ENCODE results near the gene SYTL1.

SYTL1 gene

DNA sequence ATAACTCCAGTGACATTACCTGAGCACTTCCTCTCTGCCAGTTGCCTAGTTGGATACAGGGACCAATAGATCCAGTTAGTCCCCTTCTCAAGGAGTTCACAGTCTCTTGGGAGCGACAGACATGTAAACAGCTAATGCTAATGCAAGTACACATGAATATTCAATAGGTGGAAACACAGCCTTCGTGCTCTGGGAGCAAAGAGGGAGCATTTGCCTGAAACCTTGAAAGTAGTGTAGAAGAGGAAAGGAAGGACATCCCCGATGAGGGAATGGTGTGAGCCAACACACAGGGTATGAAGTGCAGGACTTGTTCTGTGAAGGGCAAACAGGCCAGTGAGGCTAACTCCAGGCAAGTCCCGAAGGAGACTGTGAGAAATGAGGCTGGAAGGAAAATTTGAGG is 23.7 kb upstream of the SYTL1 start:
- TF ChIP-seq, protein P1, sequence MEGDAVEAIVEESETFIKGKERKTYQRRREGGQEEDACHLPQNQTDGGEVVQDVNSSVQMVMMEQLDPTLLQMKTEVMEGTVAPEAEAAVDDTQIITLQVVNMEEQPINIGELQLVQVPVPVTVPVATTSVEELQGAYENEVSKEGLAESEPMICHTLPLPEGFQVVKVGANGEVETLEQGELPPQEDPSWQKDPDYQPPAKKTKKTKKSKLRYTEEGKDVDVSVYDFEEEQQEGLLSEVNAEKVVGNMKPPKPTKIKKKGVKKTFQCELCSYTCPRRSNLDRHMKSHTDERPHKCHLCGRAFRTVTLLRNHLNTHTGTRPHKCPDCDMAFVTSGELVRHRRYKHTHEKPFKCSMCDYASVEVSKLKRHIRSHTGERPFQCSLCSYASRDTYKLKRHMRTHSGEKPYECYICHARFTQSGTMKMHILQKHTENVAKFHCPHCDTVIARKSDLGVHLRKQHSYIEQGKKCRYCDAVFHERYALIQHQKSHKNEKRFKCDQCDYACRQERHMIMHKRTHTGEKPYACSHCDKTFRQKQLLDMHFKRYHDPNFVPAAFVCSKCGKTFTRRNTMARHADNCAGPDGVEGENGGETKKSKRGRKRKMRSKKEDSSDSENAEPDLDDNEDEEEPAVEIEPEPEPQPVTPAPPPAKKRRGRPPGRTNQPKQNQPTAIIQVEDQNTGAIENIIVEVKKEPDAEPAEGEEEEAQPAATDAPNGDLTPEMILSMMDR (IDR thresholded peaks at IDR 0.05; ENCODE audit: borderline replicate concordance, control extremely low read depth, extremely low read depth, insufficient read depth, missing control alignments) = no peak

DNA sequence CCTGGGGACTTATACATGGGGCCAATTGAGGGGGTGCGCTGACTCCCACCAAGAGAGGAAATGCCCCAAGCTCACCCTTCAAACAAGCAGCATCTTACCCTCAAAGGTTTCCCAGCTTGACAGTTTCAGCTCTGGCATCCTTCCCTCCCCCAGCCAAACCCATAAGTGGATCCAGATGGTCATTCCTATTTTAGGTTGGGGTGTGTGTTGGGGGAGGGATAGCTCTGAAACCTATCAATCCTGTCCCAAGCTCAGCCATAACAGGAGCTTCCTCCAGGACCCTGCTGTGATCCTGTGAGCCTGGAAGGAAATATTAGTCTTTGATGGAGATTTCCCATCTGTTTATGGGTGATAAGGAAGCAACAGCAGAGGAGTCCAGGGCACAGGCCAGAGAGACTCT is 23.2 kb upstream of the SYTL1 start:
- in situ Hi-C loops (cut with MboI; ENCODE audit: low sequenced_read_pairs, unreplicated experiment) = no loop called here
- TF ChIP-seq, protein P1 (IDR thresholded peaks at IDR 0.05; ENCODE audit: borderline replicate concordance, control extremely low read depth, extremely low read depth, insufficient read depth, missing control alignments) = no peak
- DNase-seq (ENCODE audit: low spot score) = no peak

More for the DNA sequence above, 23.7 kb upstream of the SYTL1 start:
- no peak for DNase-seq (ENCODE audit: low spot score)
- in situ Hi-C loops (cut with MboI; ENCODE audit: low sequenced_read_pairs, unreplicated experiment) = no loop called here

DNA sequence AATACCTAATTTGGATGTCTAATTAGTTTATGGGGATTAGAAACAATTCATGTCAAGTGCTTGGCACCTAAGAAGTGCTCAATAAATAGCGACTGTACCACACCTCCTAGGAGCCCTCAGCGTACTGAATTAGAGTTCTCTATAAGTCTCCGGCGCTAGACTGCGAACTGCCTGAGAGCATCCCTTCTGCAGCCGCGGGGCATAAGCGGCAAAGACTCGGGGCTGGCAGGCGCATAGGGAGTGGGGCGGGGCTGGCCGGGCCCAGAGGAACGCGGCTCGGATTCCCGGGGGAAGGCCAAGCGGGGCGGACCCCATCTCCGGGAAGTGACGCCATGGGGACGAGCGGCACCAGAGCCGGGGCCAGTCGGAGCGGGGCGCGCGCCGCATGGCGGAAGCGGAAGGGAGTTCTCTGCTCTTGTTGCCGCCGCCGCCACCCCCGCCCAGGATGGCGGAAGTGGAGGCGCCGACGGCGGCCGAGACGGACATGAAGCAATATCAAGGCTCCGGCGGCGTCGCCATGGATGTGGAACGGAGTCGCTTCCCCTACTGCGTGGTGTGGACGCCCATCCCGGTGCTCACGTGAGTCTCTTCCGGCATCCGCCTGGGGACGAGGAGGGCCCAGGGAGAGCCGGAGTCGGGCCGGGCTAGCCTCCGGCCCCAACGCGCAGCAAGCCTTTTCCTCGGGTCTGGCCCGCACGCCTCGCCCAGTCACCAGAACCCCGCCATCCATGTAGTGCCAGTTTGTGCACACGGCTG is 19.8 kb upstream of the SYTL1 start, which contains the start of gene TMEM222:
Gene TMEM222 (plus strand): TSS at position 351 of the 756 bp plus-strand sequence. CDS start 35 bp downstream, at position 386.
- TF ChIP-seq, protein P1 (IDR thresholded peaks at IDR 0.05; ENCODE audit: borderline replicate concordance, control extremely low read depth, extremely low read depth, insufficient read depth, missing control alignments) = no peak
- DNase-seq (ENCODE audit: low spot score) = peak; percentile 99
- in situ Hi-C loops (cut with MboI; ENCODE audit: low sequenced_read_pairs, unreplicated experiment) = no loop called here

DNA sequence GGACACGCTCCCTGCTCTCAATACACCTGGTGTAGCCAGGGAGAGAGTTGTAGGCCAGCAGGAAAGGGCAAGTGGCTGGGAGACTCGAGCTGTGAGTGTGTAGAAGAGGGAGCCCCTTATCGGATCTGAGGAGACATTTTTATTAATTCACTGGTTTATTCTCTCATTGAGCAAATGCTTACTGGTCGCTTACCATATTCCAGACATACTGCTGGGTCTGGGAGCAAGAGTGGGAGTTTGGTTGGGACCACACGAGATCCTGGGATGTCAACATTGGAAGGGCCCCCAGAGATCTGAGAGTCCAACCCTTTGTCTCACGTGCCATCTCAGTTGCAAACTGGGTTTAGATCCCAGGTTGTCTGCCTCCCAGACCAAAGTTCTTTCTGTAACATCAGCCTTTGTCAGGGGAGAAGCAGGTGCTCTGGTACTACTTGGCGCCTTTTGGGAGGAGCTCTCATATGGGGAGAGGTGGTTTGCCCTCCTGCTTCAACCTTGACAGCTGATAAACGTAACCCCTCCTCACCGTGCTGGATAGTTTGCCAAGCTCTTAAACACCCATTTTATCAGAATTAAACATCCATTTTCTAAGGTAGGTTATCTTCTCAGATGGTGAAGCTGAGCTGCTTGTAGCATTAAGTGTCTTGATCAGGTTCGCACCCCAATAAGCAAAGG is 19.1 kb upstream of the SYTL1 start:
- no peak for DNase-seq (ENCODE audit: low spot score)
- TF ChIP-seq, protein P1 (IDR thresholded peaks at IDR 0.05; ENCODE audit: borderline replicate concordance, control extremely low read depth, extremely low read depth, insufficient read depth, missing control alignments) = no peak
- in situ Hi-C loops (cut with MboI; ENCODE audit: low sequenced_read_pairs, unreplicated experiment) = no loop called here

DNA sequence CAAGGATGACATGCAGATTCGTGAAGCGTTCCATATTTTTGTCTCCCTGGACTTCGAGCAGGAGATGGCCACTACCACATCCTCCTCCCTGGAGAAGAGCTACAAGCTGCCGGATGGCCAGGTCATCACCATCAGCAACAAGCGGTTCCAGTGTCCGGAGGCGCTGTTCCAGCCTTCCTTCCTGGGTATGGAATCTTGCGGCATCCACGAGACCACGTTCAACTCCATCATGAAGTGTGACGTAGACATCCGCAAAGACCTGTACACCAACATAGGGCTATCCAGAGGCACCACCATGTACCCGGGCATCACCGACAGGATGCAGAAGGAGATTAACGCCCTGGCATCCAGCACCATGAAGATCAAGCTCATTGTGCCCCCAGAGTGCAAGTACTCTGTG is 16.5 kb upstream of the SYTL1 start:
- TF ChIP-seq, protein P1 (IDR thresholded peaks at IDR 0.05; ENCODE audit: borderline replicate concordance, control extremely low read depth, extremely low read depth, insufficient read depth, missing control alignments) = no peak
- no peak for DNase-seq (ENCODE audit: low spot score)
- in situ Hi-C loops (cut with MboI; ENCODE audit: low sequenced_read_pairs, unreplicated experiment) = no loop called here

DNA sequence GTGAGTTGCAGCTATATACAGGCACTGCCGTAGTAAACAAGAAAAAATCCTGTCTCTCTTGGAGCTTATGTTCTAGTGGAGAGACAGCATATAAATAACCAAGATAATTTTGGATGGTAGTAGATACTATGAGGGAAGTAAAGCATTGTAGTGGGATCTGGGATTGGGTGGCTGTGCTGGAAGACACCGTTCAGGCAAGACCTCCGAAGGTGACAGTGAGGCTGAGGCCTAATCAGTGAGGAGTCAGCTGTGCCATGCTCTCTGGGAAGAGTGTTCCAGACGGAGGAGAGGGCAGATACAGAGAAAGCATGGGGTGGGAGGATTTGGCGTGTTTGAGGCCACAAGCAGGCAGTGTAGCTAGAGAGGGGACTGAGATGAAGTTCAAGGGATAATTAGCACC is 13.9 kb upstream of the SYTL1 start:
- in situ Hi-C loops (cut with MboI; ENCODE audit: low sequenced_read_pairs, unreplicated experiment) = no loop called here
- no peak for DNase-seq (ENCODE audit: low spot score)
- TF ChIP-seq, protein P1 (IDR thresholded peaks at IDR 0.05; ENCODE audit: borderline replicate concordance, control extremely low read depth, extremely low read depth, insufficient read depth, missing control alignments) = no peak

Measured in GM13976 (cell line).